Stimulated activated CD8-positive, alpha-beta memory T cell treated with anti-CD3 and anti-CD28 coated beads, Interleukin-12 subunit alpha, Interleukin-12 subunit beta, amount 100 ng/mL, for 1 hour (primary cell): ENCODE results near the gene PRRX2.
A peak's percentile ranks its signal among the peaks of the same experiment; 100 is the strongest.
"Not testable (repeated sequence)": the region's sequence is repeated elsewhere in the genome, so short reads cannot be mapped to it uniquely, and the experiment has no call there.

ENCODE experiments used
- DNase-seq: peaks from one replicate; pipeline ENCODE4 v3.0.0-alpha.2; 2020; ENCODE audit warnings: low read depth

PRRX2 gene

GRCh38 chr9:129665389-129665775 lies at the start of gene PRRX2:
Gene PRRX2 (plus strand): TSS chr9:129665647. CDS start chr9:129665868, 221 bp downstream.
- DNase-seq: no peak

GRCh38 chr9:129617167-129617566 lies 48.3 kb upstream of the PRRX2 start:
- DNase-seq: no peak

DNA sequence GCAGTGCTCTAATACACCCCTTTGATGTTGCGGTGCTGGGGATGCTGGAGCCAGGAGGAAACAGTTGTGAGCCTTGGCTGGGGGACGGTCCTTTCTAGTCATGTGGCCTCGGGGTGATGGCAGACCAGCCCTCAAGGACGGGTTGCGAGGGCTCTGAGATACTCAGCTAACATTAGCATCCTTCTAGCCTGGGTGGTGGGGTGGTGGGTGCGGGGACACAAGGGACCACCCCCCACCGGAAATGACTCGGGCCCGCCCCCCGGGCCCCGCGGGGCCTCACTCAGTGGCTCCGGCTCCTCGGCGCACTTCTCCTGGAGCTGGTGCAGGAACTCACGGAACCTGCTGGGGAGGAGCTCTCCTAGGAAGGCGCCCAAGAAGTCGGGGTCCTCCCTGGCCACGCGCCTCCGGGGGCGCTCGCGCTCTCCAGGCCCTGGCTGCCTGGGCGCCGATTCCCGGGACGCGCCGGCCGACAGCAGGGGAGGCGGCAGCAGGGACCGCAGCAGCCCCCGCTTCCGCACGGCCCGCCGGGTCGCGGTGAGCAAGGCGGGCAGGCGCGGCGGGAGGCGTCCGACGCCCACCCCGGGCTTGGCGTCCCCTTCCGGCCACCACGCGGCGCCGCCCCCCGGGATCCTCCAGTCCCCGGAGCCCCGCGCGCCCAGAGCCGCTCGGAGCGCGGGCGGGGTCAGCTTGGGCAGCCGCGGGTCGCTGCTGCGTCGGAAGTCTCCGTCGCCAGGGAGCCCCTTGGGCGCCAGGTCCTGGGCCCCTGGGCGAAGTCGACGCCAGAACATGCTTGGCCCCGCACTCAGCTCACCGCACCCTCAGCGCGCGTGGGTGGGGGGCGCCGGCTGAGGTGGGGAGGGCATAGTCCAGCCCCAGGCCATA lies 45.4 kb upstream of the PRRX2 start:
- DNase-seq: no peak

- DNase-seq: no peak
Measured at GRCh38 chr9:129620669-129621295, 44.7 kb upstream of the PRRX2 start, which contains the start of gene C9orf50. Gene C9orf50 (minus strand): TSS chr9:129621101. CDS start chr9:129620574, 527 bp downstream.

GRCh38 chr9:129623331-129623730 lies 42.1 kb upstream of the PRRX2 start:
- no peak for DNase-seq

GRCh38 chr9:129624168-129624759 lies 41.2 kb upstream of the PRRX2 start:
- peak; percentile 54 for DNase-seq

- DNase-seq: no peak
Measured at GRCh38 chr9:129624947-129625346, 40.5 kb upstream of the PRRX2 start.

DNA sequence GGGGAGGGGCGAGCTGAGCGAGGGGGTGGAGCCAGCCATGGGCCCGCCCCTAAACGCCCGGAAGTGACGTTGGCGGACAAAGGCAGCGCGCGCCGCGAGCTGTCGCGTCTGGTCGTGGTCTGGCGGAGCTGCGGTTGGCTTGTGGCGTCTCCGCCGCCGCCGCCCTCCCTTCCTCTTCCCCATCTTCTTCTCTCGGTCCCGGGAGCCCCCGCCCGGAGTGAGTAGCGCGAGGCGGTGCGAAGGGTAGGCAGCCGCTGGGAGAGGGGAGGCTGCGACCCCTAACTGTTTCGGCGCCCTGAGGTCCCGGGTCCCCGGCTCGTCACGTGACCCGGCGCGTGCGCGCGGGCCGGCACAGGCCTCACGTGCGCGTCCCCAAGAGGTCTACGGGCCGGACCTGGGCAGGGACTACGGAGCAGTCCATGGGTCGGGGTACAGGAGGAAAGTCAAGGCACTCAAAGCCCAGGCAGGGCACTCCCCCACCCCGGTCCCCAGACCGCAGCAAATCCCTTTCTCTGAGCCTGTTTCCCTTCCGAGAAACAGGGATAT lies 39.3 kb upstream of the PRRX2 start, which contains the start of gene NTMT1:
TSS of gene NTMT1 (plus strand) at position 85 of the 546 bp plus-strand sequence. CDS start 6,541 bp downstream, outside the sequence.
- DNase-seq: peak; percentile 88

DNA sequence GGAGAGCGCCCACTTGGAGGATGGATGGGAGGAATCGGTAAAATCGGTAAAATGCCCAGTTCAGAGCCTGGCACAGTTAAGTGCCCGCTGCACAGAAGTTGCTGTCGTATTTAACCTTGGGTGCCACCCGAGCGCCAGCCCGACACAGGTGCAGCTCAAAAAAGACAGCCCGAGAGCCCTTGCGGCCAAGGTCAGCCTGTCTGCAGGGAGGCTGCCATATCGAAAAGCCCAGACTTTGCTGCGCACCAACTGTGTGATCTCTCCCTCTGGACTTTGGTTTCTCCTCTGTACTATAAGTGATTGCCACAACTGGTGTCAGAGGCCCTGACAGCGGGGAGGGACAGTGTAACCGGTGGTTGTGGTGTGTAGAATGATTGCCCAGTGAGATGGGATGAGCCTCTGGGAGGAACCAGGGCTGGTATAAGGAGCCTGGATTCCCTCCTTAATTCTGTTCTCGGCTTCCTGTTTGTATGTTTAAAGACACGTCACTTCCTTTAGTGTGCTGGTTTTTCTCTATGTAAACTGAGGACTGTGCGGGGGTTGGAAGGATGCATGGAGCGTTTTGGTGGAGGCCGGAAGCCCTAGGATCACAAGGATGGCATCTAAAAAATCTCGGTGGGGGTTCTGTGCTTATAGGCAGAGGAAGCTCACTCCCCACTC lies 38.7 kb upstream of the PRRX2 start:
- DNase-seq: no peak

DNA sequence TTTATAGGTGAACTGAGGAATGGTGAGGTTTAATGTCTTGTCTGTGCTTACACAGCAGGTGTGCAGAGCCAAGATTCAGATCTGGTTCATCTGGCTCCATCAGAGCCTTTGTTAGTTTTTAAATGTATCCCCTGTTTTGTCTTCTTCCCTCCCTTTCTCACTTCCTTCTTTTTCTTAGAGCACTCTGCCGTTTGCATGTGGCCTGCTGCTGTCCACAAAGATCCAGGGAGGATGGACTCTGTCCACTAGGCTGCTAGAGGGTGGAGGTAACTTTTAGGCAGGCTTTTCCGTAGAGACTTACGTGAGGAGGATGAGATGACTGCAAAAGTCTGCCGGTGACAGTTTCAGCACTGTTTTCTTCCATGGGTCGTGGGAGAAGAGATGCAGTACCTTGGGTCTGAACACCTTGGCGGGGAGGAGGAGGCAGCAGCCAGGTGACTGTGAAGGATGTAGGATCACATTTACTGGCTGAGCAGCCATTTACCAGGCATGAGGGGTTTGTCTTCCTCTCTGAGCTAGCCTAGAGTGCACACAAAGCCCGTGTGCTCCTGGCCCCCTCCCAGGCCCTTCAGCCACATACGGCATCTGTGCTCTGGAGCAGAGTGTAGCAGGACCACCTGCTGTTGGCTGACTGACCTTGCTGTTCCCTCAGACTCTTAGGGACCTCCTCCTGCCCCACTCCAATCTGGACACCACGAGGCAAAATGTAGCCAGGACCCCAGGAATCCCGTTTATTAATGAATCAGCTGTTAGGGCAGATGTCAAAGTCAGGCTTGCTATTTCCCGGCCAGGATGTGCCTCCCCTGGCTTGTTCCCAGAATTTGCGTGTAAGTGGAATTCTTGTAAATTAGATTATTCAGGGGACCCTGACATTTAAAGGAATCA lies 37.6 kb upstream of the PRRX2 start:
- DNase-seq: no peak

- no peak for DNase-seq
Measured at GRCh38 chr9:129628709-129629108, 36.7 kb upstream of the PRRX2 start.

DNA sequence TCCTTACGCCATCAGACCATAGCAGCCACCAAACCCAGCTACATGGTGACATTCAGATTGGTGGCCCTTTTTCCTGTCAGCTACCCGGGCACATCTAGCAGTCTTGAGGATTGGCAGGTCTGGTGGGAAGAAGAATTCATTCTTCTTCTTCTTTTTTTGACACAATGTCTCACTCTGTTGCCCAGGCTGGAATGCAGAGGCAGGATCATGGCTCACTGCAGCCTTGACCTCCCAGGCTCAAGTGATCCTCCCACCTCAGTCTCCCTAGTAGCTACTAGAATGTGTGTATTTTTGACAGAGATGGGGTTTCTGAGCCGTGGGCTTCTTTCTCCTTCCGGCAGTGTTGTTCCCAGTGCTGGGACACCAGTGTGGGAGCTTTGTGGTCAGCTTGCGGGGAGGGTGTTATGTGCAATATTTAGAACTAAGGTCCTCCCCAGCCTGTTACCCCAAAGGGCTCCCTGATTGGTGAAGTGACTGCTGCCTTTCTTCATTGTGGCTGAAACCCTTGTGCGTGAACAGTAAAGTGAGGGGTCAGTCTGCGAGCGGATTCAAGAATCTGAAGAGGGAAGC lies 36.1 kb upstream of the PRRX2 start:
- no peak for DNase-seq

GRCh38 chr9:129630967-129631673 lies 34.3 kb upstream of the PRRX2 start:
- no peak for DNase-seq

DNA sequence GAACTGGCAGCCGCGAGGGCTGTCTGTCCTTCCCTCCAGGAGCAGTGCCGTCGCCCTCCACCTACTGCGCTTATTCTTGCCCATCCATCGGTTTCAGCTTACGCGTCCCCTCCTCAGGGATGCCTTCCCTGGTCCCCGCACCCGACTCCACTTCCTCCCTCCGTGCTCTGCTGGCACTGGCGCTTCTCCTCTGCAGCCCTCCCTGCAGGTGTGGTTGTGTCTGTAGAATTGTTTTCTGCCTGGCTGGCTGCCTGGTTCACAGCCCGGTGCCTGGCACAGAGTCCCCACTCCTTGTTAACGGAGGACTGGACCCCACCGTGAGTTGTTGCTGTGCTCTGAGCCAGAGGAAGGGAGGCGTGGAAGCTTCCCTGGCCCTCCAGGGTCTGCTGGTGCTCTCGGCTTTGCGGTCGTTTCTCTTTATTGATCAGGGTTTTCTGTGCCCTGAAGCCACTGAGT lies 33.7 kb upstream of the PRRX2 start:
- DNase-seq: no peak

DNA sequence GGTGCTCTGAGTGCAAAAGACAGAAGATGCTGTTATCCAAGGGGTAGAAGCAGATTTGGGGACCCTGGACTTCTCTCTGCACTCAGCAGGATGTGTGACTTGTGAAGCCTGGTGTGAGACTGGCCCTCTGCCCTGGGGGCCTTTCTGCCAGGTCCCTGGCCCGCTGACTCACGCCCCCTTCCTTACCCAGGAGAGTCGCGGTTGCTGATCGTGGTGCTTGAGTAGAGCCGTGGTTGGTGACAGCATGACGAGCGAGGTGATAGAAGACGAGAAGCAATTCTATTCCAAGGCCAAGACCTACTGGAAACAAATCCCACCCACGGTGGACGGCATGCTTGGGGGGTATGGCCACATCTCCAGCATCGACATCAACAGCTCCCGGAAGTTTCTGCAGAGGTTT lies 33.0 kb upstream of the PRRX2 start:
- DNase-seq: no peak

- no peak for DNase-seq
Measured at GRCh38 chr9:129633207-129633606, 32.2 kb upstream of the PRRX2 start.

- no peak for DNase-seq
Measured at GRCh38 chr9:129633848-129634247, 31.6 kb upstream of the PRRX2 start.

GRCh38 chr9:129635099-129636065 lies 30.1 kb upstream of the PRRX2 start:
- DNase-seq: no peak

DNA sequence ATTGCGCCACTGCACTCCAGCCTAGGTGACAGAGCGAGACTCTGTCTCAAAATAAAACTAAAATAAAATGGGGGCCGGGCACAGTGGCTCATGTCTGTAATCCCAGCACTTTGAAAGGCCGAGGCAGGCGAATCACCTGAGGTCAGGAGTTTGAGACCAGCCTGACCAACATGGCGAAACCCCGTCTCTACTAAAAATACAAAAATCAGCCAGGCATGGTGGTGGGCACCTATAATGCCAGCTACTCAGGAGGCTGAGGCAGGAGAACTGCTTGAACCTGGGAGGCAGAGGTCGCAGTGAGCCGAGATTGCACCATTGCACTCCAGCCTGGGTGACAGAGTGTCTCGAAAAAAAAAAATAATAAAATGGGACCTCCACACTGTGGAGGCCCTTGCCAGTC lies 29.1 kb upstream of the PRRX2 start:
- not testable (repeated sequence) for DNase-seq
